HG03378 (cell line): Measurements from ENCODE around the gene DDC.

Experiments used
- ATAC-seq: cut with Tn5 transposase; IDR thresholded peaks from one replicate; pipeline ENCODE4 v1.9.1; 2021; ENCODE audit warnings: mild to moderate bottlenecking, moderate library complexity; ENCODE audit not compliant: unreplicated experiment

Gene DDC

DNA sequence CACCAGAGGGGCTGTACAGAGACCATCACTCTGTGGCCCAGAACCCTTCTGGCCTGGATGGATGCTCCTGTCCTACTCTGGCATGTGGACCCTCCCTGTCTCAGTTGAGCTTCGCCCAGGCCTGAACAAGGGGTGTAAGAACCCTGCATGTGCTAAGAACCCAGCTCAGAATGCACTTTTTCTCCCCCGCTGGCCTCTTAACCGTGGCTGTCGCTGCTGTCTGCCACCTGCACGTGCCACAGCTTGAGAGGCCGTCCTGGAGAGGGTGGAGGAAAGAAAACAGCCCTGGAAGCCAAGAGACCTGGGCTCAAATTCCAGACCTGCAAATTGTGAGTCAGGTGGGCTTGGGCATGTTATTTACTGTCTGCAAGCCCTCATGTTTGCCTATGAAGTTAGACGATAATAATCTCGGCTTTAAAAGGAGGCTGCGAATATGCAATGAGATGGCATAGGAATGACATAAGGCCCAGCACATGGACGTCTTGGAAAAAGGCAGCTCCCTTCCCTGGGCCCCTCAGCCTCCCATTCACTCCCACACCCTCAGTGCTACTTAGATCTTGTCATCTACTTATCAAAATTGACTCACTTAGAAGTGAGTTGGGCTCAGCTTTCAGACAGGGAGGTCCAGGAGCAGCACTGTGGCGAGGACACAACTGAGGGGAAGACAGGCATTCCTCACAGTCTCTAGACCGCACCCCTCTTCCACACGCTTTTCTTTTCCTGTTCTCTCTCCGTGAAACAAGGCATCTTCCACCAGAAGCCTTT, 146.5 kb downstream of the DDC start:
- ATAC-seq = no peak

DNA sequence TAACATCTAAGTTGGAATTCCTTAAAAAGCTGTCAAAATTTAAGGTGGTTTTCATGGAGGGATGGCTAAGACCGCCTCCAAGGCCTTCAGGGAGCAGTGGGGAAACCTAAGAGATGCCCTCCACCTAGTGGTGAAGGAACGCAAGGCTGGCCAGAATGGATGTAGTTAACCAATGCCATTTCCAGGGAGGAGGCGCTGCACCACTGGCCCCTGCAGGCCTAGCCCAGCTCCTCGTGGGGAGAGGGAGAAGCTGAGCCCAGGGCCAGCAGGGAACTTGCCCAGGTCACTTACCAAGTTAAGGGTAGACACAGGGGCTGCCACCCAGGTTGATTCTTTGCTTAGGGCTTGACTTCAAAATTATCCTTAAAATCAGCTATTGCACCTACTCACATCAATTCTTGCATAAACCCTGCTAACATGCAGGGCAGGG, 147.1 kb downstream of the DDC start:
- ATAC-seq = peak; percentile 86

DNA sequence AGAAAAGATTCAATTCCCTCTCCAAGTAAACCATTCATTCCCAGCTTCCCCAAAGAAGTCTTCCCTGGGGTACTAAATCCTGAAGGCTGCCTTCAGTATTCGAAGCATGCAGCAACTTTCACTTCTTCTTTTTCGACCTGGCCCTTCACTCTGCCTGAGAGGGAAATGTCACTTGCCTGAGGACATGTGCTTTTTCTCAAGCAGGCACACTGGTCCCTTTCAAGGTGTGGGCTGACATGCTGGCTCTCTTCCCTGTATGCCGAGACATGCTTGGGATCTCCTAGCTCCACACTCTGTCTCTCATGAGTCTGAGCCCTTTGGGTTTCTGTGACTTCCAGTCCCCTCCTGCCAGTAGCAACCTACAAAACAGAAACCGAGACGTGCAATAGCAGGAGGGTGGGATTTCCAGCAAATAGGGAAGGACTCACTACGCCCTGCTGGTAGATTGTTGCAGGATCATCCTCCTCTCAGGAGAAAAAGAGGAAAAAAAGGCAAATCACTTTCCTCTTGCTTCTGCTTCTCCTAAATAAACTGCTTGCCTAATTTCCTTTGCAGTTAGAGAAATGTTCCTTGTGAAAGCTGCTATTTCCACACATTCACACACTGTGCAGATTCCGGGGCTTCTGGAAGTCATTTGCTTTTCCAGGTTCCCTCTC, 148.6 kb downstream of the DDC start:
- ATAC-seq = peak; percentile 86

DNA sequence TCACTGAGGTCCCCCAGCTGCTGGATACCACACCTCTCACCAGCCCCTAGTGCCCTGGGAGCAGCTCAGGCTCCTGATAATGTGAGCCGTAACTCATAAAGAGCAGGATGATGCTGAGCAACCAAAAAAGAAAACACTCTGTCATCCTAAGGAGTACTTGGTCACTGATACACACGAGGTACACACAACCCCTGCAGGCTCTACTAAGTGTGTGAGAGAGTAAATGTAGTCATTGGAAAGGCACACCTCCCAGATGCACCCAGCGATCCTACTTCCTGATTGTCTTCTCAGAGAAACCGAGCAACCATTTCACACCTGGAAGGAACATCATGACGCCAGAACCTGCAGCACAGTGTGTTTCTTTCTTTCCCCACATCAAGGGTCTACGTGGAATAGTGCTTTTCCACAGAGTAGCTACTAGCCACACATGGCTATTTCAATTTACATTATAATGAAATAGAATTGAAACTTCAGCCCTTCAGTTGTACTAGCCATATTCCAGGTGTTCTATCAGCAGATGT, 149.3 kb downstream of the DDC start:
- no peak for ATAC-seq

DNA sequence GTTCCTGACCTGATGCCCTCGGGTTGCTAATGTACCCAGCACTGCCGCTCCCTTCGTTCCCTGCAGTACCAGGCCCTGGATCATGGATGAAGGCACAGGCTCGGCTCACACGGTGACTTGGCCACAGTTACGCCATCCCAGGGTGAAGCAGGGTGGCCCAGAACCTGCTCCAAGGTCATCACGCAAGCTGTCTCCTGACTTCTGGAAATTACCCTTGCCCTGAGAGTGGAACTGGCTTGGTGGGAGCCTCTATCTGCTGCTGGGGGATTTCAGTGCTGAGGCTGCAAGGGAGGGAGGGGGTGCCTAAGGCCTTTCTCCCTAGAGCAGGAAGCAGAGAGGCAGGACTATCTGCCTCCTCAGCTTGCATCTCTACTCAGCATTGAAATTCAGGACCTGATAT, 151.6 kb downstream of the DDC start:
- no peak for ATAC-seq

DNA sequence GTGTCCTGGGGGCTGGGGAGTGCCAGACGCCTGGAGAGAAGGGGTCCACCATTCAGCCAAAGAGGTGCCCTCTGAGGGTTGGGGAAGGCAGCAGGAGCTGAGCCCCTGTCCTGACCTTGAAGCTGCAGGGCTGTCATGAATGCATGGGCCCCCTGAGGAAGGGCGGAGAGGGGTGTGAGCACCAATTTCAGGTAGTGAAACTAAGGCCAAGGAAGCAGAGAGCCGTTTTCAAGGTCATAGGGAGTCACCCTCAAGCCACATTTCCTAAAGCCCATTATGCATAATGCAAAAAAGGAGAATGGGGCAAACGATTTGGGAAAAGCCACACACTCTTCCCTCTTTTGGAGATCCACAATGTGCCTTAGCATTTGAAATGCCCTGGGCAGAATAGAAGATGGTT, 152.2 kb downstream of the DDC start:
- ATAC-seq = no peak

DNA sequence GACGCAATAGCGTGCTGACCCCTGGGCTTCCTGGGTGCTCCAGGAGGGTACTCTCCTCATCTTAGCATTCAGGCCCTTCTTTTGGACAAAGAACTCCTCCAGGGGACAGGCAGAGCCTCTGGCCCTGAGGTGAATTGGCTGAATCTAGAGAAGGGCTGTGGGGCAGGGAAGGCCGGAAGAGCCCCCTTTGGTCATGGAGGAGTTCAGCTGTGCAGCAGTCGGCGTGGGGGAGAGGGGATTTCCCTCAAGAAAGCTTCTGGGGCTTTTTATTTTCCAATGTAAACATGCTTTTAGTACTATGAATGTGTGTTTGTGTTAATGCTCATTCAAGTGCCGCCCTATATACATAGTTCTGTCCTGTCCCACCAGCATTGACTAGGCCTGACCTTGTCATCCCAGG, 153.9 kb downstream of the DDC start:
- ATAC-seq = peak; percentile 24

DNA sequence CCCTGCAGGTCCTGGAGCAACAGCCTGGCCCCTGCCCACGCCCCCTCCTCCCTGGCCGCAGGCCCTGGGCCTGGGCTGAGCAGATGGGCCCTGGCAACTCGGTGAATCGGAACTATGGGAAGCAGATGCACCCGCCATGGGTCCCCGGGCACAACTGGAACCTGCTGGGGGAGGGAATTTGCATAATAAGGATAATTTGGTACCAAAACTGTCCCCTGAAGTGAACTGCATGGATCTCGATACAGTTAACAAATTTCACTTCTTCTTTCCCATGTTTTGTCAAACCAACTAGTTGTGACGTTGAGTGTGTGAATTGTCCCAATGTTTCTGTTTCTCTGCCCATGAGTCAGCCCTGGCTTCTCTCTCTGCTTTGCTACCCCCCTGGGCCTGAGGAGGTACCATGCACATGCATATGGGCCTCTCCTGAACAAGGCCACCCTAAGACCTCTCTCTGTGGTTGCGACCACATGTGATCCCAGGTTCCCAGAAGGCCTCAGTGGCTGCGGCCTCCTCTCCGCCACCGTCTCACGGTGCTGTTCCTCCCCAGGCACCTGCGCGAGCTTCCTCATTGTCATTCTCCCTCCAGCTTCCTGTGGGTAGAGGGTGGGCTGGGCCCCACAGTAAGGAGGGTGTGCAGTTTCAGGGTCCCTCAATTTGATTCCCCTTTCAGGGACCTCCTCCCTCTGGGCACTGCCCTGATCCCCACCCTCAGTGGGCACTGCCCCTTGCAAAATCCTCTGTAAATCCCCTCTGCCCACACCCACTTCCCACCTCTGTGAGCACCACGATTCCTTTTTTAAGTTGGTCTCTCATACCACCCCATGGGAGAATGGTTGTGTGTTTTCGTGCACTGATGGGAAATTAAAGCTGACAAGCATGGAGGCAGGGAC, 155.1 kb downstream of the DDC start:
- ATAC-seq = peak; percentile 66
